Colonic mucosa (tissue), 4 donors: Measurements from ENCODE around the gene DENND6A. TPM values are rescaled to one million over a fixed set of nuclear protein-coding genes. Genes with fewer than 3 reads are reported as not detected.

ENCODE experiments used
- DNase-seq: peaks from one replicate; pipeline ENCODE4 v3.0.0-alpha.2; 2020
- H3K27ac ChIP-seq: fragments of 200-600 bp; one replicate; pipeline ENCODE4 v1.8.0; 2021
- H3K27me3 ChIP-seq: fragments of 200-600 bp; one replicate; pipeline ENCODE4 v1.8.0; 2021
- H3K36me3 ChIP-seq: fragments of 200-600 bp; one replicate; pipeline ENCODE4 v1.8.0; 2021
- H3K4me1 ChIP-seq: fragments of 200-600 bp; one replicate; pipeline ENCODE4 v1.8.0; 2021; ENCODE audit warnings: mild to moderate bottlenecking
- H3K4me3 ChIP-seq: fragments of 200-600 bp; one replicate; pipeline ENCODE4 v1.8.0; 2021
- H3K9ac ChIP-seq, 2 donors: one replicate each; pipeline ENCODE4 v1.7.0; 2013; ENCODE audit warnings: control low read depth in 2 of 2, low read depth in 2 of 2, low read length in 2 of 2
- H3K9me3 ChIP-seq: fragments of 200-600 bp; one replicate; pipeline ENCODE4 v1.8.0; 2021
- intact Hi-C: fragments of 100-400 bp; cut with DNase I; formaldehyde crosslinking; loops from one replicate; pipeline ENCODE4 v1.14.1; 2022
- total RNA-seq, 2 donors: library from RNA; stranded (reverse); fragmentation: NEBNext Ultra II Directional in 1 of 2; extraction: Animal tissue kit (Norgen Biotek cat#: 25700) in 1 of 2; gene quantifications; one replicate each; pipeline ENCODE4 v1.2.1, GENCODE V29; 2021
- TF ChIP-seq, protein P1 (sequence below): fragments of 200-600 bp; IDR thresholded peaks from one replicate; pipeline ENCODE4 v1.8.0; 2022; ENCODE audit warnings: antibody characterized with exemption, mild to moderate bottlenecking
- donor health status: healthy.
- donor health status: DM: no; HTN: no; CAD: no.
- donor health status: DM: no; HTN: no; CAD: no.

Gene DENND6A
- total RNA-seq, 2 donors from 2014 or later = 15.7 to 24.7 TPM

DNA sequence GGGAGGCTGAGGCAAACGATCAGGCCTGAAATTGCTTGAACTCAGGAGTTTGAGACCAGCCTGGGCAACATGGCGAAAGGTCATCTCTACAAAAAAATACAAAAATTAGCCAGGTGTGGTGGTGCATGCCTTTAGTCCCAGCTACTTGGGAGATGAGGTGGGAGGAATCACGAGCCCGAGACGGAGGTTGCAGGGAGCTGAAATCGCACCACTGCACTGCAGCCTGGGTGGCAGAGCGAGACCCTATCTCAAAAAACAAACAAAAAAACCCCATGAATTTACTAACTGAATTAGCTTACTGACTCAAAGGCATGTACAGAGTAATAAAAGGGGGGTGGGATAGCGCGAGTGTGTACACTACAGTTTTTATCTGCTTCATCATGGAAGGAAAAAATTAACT is 115.1 kb downstream of the DENND6A start:
- Histone ChIP-seq H3K4me1 (no peaks in the 10 kb centered on the region), H3K27ac (no peak overlapping the region), H3K36me3 (peaks cover 12% of the 10 kb centered on the region), H3K9me3 (no peaks in the 10 kb centered on the region), H3K4me3 (no peak overlapping the region), H3K27me3 (no peaks in the 10 kb centered on the region), H3K9ac (no peak overlapping the region)
- DNase-seq = no peak
- TF ChIP-seq, protein P1, sequence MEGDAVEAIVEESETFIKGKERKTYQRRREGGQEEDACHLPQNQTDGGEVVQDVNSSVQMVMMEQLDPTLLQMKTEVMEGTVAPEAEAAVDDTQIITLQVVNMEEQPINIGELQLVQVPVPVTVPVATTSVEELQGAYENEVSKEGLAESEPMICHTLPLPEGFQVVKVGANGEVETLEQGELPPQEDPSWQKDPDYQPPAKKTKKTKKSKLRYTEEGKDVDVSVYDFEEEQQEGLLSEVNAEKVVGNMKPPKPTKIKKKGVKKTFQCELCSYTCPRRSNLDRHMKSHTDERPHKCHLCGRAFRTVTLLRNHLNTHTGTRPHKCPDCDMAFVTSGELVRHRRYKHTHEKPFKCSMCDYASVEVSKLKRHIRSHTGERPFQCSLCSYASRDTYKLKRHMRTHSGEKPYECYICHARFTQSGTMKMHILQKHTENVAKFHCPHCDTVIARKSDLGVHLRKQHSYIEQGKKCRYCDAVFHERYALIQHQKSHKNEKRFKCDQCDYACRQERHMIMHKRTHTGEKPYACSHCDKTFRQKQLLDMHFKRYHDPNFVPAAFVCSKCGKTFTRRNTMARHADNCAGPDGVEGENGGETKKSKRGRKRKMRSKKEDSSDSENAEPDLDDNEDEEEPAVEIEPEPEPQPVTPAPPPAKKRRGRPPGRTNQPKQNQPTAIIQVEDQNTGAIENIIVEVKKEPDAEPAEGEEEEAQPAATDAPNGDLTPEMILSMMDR = no peak
- intact Hi-C loops = no loop called here

DNA sequence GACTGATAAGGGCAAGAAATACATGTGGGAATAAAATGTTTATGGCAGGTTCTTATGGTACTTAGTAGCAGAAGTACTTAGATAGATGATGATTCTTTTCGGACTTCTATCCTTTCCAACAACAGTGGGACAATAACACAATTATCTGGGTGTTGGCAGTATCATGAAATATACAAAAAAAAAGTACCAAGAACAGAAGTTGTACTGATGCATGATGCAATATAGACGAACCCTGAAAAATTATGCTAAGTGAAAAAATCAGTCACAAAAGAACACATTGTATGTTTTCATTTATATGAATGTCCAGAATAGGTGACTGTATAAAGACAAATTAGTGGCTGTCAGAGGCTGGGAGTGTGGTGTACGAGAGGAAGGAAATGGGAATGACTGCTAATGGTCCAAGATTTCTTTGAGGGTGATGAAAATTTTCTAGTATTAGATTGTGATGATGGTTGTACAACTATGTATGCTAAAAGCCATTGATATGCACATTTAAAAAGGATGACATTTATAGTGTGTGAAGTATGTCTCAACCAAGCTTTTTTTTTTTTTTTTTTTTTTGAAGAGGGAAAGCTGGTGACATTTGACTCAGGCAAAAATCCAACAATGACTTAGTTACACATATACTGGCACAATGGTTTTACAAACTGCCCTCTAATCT is 116.8 kb downstream of the DENND6A start:
- Histone ChIP-seq H3K27ac (no peak overlapping the region), H3K36me3 (peaks cover 12% of the 10 kb centered on the region), H3K27me3 (no peaks in the 10 kb centered on the region), H3K4me3 (no peak overlapping the region), H3K9ac (no peak overlapping the region), H3K9me3 (no peaks in the 10 kb centered on the region), H3K4me1 (no peaks in the 10 kb centered on the region)
- TF ChIP-seq, protein P1 = no peak
- intact Hi-C loops = no loop called here
- no peak for DNase-seq

Other genes starting within 250 kb of the DENND6A start
- under 1 TPM; 0.02 to 0.05 TPM for gene DNAH12, start 148.7 kb downstream of the DENND6A start, total RNA-seq
- 10 to 100 TPM; 24.4 to 34.5 TPM for gene PDE12, start 136.8 kb downstream of the DENND6A start, total RNA-seq
- 100 to 1,000 TPM; 213 to 250 TPM for gene ARF4, start 95.7 kb downstream of the DENND6A start, total RNA-seq
- 100 to 1,000 TPM in 1 of 2 donors, 10 to 100 TPM in 1; 81.1 to 124 TPM for gene SLMAP, start 63.2 kb upstream of the DENND6A start, total RNA-seq